ENCODE measurements around the gene PDCL2.

The PDCL2 gene

DNA sequence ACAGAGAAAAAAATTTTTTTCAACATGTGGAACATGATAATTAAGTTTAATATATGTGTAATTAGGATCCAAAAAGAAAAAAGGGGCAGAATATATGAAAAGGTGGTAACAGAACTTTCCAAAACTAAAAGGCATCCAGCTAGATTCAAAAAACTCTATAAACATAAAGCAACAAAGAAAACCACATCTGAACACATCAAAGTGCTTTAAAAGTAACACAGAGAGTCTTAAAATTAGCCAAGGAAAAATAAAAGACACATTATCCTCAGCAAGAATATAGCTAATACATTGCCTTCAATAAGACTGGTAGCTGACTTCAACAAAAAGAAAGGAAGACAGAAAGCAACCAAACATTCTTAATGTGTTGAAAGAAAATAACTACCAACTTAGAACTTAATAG, 53.5 kb downstream of the PDCL2 start:
- DNase-seq (ENCODE audit: low spot score) = no peak

DNA sequence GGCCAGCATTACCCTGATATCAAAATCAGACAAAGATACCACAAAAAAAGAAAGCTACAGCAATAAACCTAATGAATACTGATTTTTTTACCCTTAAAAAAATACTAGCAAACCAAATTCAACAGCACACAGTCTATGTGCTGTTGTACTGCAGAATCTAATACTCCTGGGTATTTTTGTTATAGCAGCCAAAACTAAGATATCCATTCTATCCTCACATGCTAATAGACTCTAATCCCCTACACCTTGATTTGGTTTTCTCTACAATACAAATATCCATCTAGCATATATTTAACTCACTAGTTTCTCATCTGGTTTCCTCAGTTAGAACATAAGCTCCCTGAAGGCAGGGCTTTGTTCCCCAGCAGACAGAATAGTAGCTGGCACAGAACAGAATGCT, 57.7 kb downstream of the PDCL2 start:
- no peak for DNase-seq (ENCODE audit: low spot score)

DNA sequence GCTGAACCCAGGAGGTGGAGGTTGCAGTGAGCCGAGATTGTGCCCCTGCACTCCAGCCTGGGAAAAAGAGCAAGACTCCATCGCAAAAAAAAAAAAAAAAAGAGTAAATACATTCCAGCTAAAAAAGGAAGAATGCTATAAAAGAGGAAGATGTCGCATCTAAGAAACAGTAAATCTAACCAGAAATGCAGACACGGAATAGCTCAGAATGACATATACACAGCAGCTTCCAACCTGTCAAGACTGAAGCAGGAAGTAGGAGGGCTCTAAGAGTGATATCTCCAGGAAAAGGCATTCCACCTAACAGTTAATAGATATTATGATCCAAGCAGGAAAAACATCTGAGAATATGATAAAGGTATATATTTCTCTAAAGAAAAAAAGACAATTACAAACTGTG, 61.4 kb downstream of the PDCL2 start:
- DNase-seq (ENCODE audit: low spot score) = no peak

- DNase-seq (ENCODE audit: low spot score) = no peak
Measured at GRCh38 chr4:55530167-55530566, 61.9 kb downstream of the PDCL2 start.

DNA sequence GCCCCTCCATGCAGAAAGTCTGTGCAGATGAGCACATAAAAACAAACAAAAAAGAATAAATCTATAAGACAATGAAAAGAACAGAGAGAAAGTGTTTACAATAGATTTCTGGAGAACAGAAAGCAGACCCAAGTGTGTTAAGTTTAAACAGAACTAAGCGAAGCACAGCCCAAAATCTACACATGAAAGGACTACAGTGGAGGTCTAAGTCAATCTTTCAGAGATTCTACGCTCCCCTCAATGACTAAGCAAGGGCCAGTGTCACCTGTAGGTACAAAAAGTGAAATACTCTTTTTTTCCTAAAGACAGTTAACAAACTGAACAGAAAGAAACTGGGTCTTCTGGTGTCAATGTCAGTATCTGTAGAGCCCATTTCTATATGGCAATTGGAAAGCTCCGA, 63.6 kb downstream of the PDCL2 start:
- DNase-seq (ENCODE audit: low spot score) = no peak

DNA sequence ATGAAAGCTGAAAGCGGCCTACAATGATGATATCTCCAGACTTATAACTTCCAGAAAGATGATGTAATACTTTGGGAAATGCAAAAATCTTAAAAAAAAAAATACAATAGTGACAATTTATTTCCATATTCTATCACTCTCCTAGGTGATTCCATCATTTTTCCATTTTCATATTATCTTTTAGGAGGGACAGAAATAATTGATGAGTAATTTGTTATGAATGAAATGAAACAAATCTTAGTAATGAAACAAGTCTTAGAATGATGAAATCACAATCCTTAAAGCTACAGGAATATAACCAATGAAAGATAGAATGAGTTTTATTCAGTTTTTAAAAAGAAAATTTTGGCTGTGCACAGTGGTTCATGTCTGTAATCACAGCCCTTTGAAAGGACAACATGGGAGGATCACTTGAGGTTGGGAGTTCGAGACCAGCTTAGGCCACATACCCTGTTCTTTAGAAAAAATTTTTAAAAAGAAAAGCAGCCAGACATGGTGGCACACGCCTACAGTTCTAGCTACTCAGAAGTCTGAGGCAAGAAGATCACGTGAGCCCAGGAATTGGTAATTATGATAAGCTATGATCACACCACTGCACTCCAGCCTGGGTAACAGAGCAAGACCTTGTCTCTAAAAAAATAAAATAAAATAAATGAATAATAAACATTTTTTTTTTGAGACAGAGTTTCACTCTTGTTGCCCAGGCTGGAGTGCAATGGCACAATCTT, 67.0 kb downstream of the PDCL2 start:
- DNase-seq (ENCODE audit: low spot score) = no peak

- no peak for DNase-seq (ENCODE audit: low spot score)
Measured at GRCh38 chr4:55518442-55518841, 73.6 kb downstream of the PDCL2 start.

DNA sequence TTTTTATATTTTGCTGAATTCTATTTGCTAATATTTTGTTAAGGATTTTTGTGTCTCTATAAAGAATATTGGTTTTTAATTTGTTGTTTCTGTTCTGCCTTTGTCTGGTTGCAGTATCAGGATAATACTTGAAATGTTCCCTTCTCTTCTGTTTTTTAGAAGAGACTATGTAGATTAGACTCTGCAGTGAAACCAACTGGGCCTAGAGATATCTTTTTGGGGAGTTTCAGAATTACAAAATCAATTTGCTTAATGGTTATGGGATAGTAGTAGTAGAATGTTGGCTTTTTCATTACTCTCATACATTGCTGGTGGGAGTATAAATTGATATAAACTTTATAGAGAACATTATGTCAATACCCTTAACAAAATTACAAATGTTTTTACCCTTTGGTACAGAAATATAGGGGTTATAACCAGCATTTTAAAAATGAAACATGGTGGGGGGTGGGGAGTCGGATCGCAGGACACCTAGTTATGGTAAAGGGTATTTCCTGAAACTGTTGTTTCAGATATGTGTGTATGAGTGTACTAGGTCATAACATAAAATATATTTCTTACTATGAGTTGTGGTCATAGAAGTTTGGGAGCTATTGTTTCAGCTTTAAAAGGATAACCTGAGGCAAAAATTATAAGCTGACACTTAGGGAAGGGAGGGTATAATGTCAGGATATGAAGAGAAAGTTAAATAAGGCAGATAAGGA, 74.4 kb downstream of the PDCL2 start:
- DNase-seq (ENCODE audit: low spot score) = no peak

GRCh38 chr4:55512922-55513571, 79.0 kb downstream of the PDCL2 start:
- no peak for DNase-seq (ENCODE audit: low spot score)

DNA sequence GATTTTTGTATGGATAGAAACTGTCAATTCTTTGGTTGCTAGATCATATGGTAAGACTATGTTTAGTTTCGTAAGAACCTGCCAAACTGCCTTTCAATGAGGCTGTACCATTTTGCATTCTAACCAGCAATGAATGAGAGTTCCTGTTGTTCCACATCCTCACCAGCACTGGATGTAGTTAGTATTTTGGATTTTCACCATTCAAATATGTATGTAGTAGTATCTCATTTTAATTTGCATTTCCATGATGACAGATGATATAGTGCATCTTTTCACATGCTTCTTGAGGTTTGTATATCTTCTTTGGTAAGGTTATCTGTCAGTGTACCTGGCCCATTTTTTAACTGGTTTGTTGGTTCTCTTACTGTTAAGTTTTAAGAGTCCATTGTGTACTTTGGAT, 80.0 kb downstream of the PDCL2 start:
- DNase-seq (ENCODE audit: low spot score) = no peak

GRCh38 chr4:55510685-55511084, 81.4 kb downstream of the PDCL2 start:
- DNase-seq (ENCODE audit: low spot score) = no peak

DNA sequence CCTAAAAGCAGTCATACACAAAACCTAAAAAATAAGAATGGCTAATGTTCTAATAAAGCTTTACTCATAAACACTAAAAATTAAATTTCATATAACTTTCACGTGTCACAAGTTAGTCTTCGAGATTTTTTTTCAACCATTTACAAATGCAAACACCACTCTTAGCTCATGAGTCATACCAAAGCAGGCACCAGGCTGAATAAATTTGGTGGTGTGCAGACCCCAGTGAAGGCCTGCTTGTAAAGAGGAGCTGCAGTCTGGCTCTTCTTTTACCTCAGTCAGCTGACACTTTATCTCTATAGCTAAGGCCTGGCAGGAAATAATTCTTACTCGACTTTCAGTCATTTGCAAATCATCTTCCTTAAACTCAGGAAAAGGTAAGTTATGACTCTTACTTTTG, 82.8 kb downstream of the PDCL2 start:
- no peak for DNase-seq (ENCODE audit: low spot score)

- no peak for DNase-seq (ENCODE audit: low spot score)
Measured at GRCh38 chr4:55507612-55508011, 84.4 kb downstream of the PDCL2 start.
